ENCODE measurements around the gene TSPOAP1.

DNA sequence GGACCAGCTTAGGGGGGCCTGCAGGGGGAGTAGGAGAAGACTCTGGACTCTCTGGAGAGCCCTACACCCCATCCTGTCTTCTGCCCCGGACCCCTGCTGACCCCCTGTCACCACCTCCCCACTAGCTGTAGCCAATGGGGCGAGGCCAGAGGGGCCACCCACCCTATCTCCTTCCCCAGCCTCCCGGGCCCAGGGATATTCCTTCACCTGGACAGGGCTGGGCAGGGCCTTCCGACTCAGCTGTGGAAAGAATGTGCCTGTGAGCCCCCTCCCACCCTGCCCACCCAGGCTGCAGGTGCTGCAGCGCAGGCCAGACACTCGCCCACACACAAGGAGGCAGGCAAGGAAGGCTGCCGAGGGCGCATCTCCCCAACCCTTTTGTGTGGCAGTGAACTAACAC lies 23.0 kb downstream of the TSPOAP1 start:
- TF ChIP-seq, protein P1, sequence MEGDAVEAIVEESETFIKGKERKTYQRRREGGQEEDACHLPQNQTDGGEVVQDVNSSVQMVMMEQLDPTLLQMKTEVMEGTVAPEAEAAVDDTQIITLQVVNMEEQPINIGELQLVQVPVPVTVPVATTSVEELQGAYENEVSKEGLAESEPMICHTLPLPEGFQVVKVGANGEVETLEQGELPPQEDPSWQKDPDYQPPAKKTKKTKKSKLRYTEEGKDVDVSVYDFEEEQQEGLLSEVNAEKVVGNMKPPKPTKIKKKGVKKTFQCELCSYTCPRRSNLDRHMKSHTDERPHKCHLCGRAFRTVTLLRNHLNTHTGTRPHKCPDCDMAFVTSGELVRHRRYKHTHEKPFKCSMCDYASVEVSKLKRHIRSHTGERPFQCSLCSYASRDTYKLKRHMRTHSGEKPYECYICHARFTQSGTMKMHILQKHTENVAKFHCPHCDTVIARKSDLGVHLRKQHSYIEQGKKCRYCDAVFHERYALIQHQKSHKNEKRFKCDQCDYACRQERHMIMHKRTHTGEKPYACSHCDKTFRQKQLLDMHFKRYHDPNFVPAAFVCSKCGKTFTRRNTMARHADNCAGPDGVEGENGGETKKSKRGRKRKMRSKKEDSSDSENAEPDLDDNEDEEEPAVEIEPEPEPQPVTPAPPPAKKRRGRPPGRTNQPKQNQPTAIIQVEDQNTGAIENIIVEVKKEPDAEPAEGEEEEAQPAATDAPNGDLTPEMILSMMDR (conservative IDR thresholded peaks at IDR 0.05): no peak
- TF ChIP-seq ZFX (IDR thresholded peaks at IDR 0.05): no peak
